Osteoblast (primary cell): Measurements from ENCODE around the gene PSKH1. TPM values are rescaled to one million over a fixed set of nuclear protein-coding genes. Genes with fewer than 3 reads are reported as not detected.

Experiments used
- DNase-seq: peaks from one replicate; pipeline ENCODE4 v3.0.0; 2011; ENCODE audit warnings: low spot score, mixed read lengths; ENCODE audit not compliant: insufficient read length; ENCODE audit errors: missing footprints
- H2AFZ ChIP-seq: 2 replicates; pipeline ENCODE4 v1.6.0; 2011; ENCODE audit warnings: mild to moderate bottlenecking, low read length
- H3K27ac ChIP-seq: 2 replicates; pipeline ENCODE4 v1.5.1; 2011; ENCODE audit warnings: mild to moderate bottlenecking, low read depth, low read length, moderate library complexity
- H3K27me3 ChIP-seq: 2 replicates; pipeline ENCODE4 v1.6.0; 2012; ENCODE audit warnings: mild to moderate bottlenecking, control low read depth, inconsistent platforms, low read length, moderate library complexity; ENCODE audit not compliant: insufficient read depth
- H3K36me3 ChIP-seq: 2 replicates; pipeline ENCODE4 v1.5.1; 2011; ENCODE audit warnings: mild to moderate bottlenecking, low read length, control low read depth, moderate library complexity; ENCODE audit not compliant: insufficient read depth
- H3K4me1 ChIP-seq: 2 replicates; pipeline ENCODE4 v1.5.1; 2011; ENCODE audit warnings: mild to moderate bottlenecking, low read length, control low read depth, moderate library complexity; ENCODE audit not compliant: insufficient read depth
- H3K4me2 ChIP-seq: 2 replicates; pipeline ENCODE4 v1.6.0; 2011; ENCODE audit warnings: mild to moderate bottlenecking, low read length; ENCODE audit not compliant: insufficient read depth
- H3K4me3 ChIP-seq: fragments of 200-600 bp; sonication (generic); 3 replicates; pipeline ENCODE4 v1.5.1; 2012; ENCODE audit warnings: mild to moderate bottlenecking, low read length, inconsistent platforms; ENCODE audit not compliant: insufficient read depth
- H3K79me2 ChIP-seq: 2 replicates; pipeline ENCODE4 v1.6.0; 2012; ENCODE audit warnings: mild to moderate bottlenecking, low read length, control low read depth, inconsistent platforms; ENCODE audit not compliant: insufficient read depth
- H3K9me3 ChIP-seq: 2 replicates; pipeline ENCODE4 v1.5.1; 2011; ENCODE audit warnings: low read depth, low read length, control low read depth
- H4K20me1 ChIP-seq: 2 replicates; pipeline ENCODE4 v1.6.0; 2012; ENCODE audit warnings: mild to moderate bottlenecking, low read length, control low read depth; ENCODE audit not compliant: insufficient read depth
- total RNA-seq: library from RNA; depleted of rRNA; stranded (reverse); fragments of >200 nt; gene quantifications from 2 replicates; pipeline ENCODE4 v1.2.3, GENCODE V29; 2012
- TF ChIP-seq, protein P1 (sequence below): IDR thresholded peaks from 2 replicates; pipeline ENCODE4 v1.5.1; 2011; ENCODE audit warnings: mild to moderate bottlenecking, low read depth, low read length, moderate library complexity; ENCODE audit errors: extremely low read depth

Gene PSKH1
- total RNA-seq, 1 donor, result 18.5 TPM

DNA sequence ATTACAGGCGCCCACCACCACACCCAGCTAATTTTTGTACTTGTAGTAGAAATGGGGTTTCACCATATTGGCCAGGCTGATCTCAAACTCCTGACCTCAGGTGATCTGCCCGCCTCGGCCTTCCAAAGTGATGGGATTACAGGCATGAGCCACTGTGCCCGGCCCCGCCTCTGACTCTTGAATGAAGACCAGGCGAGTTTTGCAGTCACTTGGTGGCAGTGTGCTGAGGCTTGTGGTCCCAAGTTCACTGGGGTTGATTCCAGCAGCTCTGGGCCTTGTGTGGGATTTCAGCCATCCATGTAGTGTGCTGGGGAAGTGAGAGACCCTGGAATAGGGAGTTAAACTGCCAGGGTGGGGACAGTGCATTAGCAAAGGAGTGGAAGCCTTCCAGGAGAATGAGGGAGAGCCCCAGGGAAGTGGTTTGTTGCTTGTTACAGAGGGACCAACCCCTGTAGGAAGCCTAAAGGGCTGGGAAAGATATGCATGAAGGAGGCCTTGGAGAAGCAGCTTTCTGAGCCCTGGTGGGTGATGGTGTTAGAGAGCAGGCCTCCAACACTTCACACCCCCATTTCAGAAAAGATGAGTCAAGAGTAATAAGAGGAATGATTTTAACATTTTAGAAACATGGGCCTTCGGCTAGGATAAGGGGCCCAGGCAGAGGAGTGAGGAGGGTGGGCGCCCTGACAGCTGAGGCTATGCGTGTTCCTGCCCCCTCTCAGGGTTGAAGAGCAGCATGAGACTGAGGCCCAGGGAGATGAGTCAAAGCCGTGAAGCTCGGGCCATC lies 14.5 kb downstream of the PSKH1 start:
- TF ChIP-seq, protein P1, sequence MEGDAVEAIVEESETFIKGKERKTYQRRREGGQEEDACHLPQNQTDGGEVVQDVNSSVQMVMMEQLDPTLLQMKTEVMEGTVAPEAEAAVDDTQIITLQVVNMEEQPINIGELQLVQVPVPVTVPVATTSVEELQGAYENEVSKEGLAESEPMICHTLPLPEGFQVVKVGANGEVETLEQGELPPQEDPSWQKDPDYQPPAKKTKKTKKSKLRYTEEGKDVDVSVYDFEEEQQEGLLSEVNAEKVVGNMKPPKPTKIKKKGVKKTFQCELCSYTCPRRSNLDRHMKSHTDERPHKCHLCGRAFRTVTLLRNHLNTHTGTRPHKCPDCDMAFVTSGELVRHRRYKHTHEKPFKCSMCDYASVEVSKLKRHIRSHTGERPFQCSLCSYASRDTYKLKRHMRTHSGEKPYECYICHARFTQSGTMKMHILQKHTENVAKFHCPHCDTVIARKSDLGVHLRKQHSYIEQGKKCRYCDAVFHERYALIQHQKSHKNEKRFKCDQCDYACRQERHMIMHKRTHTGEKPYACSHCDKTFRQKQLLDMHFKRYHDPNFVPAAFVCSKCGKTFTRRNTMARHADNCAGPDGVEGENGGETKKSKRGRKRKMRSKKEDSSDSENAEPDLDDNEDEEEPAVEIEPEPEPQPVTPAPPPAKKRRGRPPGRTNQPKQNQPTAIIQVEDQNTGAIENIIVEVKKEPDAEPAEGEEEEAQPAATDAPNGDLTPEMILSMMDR, result no peak
- H3K9me3 ChIP-seq, result no peaks in the 10 kb centered on the region
- H3K79me2 ChIP-seq, result peaks cover 34% of the 10 kb centered on the region
- no peak overlapping the region for H2AFZ ChIP-seq
- H3K36me3 ChIP-seq, result peaks cover 18% of the 10 kb centered on the region
- H3K4me3 ChIP-seq, result no peak overlapping the region
- H3K27ac ChIP-seq, result no peak overlapping the region
- H3K27me3 ChIP-seq, result no peaks in the 10 kb centered on the region
- peak; percentile 58 for DNase-seq
- H3K4me2 ChIP-seq, result no peak overlapping the region
- no peaks in the 10 kb centered on the region for H3K4me1 ChIP-seq
- peaks cover 15% of the 10 kb centered on the region for H4K20me1 ChIP-seq

DNA sequence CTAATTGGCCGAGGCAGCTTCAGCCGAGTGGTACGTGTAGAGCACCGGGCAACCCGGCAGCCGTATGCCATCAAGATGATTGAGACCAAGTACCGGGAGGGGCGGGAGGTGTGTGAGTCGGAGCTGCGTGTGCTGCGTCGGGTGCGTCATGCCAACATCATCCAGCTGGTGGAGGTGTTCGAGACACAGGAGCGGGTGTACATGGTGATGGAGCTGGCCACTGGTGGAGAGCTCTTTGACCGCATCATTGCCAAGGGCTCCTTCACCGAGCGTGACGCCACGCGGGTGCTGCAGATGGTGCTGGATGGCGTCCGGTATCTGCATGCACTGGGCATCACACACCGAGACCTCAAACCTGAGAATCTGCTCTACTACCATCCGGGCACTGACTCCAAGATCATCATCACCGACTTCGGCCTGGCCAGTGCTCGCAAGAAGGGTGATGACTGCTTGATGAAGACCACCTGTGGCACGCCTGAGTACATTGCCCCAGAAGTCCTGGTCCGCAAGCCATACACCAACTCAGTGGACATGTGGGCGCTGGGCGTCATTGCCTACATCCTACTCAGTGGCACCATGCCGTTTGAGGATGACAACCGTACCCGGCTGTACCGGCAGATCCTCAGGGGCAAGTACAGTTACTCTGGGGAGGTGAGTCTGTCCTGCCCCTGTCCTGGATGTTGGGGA lies 16.1 kb downstream of the PSKH1 start:
- no peaks in the 10 kb centered on the region for H3K27me3 ChIP-seq
- H3K4me3 ChIP-seq, result no peak overlapping the region
- H3K27ac ChIP-seq, result no peak overlapping the region
- peak; percentile 62 for DNase-seq
- no peak overlapping the region for H3K4me2 ChIP-seq
- peaks cover 18% of the 10 kb centered on the region for H3K36me3 ChIP-seq
- H3K9me3 ChIP-seq, result no peaks in the 10 kb centered on the region
- H4K20me1 ChIP-seq, result peaks cover 12% of the 10 kb centered on the region
- H2AFZ ChIP-seq, result no peak overlapping the region
- no peaks in the 10 kb centered on the region for H3K4me1 ChIP-seq
- peaks cover 24% of the 10 kb centered on the region for H3K79me2 ChIP-seq
- TF ChIP-seq, protein P1, result no peak

DNA sequence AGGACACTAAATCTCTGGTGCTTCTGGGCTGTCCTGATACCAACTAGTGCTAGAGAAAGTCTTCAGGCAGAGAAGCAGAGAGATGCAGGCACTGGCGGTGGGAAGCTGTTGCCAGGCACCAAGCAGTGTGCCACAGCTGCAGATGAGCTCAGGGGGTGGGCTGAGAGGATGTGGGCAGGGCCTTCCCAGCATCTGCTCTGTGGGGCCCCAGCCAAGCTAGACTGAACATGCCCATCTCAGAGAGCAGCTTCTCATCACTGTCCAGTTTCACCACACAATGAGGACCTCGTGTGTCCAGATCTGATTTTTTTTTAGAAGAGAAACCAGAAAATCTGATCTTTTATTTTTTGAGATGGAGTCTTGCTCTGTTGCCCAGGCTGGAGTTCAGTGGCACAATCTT lies 17.1 kb downstream of the PSKH1 start:
- Histone ChIP-seq H3K27ac (no peak overlapping the region), H2AFZ (no peak overlapping the region), H3K4me3 (no peak overlapping the region), H3K27me3 (no peaks in the 10 kb centered on the region), H4K20me1 (peaks cover 15% of the 10 kb centered on the region), H3K36me3 (peaks cover 18% of the 10 kb centered on the region), H3K4me2 (no peak overlapping the region), H3K9me3 (no peaks in the 10 kb centered on the region), H3K79me2 (peaks cover 24% of the 10 kb centered on the region), H3K4me1 (no peaks in the 10 kb centered on the region)
- TF ChIP-seq, protein P1, result no peak
- peak; percentile 59 for DNase-seq
